GM12872 (cell line): Measurements from ENCODE around the gene FTL.

Experiments
- TF ChIP-seq, protein P1 (sequence below): IDR thresholded peaks from 3 replicates; pipeline ENCODE4 v1.5.1; 2011; ENCODE audit warnings: low read depth, mild to moderate bottlenecking, low read length, moderate library complexity; ENCODE audit not compliant: insufficient read depth

Gene FTL

DNA sequence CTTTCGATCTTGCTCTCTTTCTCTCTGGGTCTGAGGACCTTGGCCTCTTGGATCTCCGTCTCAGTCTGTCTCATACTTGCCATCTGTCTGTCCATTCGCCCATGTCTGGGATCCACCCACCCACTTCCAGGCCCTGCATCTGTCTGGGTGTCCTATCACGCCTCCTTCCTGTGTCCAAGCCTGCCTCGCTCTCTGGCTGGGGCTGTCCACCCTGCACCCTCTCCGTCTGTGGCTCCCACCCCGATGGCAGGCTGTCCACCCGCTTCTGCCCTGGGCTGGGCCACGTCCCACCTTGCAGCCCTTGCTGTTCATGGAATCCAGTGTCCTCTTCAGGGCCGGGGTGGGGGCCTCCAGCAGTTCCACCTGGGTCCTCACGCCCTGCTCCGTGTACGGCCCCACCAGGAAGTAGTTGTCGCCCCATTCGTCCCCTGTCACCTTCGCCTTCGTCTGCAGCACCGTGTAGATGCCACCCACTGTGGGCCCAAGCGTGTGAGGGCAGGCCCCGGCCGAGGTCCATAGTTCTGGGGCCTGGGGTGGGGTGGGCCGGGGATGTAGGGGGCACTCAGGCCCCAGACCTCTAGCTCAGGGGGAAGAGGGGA, 26.0 kb downstream of the FTL start:
- TF ChIP-seq, protein P1, sequence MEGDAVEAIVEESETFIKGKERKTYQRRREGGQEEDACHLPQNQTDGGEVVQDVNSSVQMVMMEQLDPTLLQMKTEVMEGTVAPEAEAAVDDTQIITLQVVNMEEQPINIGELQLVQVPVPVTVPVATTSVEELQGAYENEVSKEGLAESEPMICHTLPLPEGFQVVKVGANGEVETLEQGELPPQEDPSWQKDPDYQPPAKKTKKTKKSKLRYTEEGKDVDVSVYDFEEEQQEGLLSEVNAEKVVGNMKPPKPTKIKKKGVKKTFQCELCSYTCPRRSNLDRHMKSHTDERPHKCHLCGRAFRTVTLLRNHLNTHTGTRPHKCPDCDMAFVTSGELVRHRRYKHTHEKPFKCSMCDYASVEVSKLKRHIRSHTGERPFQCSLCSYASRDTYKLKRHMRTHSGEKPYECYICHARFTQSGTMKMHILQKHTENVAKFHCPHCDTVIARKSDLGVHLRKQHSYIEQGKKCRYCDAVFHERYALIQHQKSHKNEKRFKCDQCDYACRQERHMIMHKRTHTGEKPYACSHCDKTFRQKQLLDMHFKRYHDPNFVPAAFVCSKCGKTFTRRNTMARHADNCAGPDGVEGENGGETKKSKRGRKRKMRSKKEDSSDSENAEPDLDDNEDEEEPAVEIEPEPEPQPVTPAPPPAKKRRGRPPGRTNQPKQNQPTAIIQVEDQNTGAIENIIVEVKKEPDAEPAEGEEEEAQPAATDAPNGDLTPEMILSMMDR: no peak

DNA sequence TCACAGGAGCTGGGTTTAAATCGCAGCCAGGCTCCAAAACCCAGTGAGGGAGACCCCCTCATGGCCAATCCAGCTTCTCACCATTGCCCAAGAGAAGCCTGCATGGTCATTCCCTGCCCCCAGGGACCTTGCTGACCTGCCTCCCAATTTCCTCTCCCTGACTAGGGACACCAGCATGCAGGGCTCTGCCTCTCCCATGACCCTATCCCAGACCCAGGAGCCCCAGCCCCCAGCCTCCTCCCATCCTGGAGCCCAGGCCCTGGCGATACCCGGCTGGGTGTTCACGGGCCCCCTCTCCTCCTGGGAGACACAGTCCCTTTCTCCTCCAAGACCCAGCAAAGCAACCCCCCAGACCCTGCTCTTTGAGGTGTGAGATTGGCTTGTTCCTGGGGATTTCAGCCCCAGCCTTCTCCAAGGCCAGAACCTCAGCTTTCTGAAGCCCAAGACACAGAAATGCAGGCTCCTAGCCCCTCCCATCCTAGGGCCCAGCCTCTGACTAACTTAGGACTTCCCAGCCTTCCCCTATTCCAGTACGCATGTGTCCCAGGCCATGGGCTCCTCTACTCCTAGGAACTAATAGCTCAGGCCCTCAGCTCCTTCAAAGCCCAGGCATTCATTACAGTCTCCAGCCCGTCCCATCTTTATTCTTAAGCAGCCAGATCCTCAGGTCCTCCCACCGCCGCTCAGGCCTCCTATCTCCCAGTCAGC, 26.9 kb downstream of the FTL start:
- TF ChIP-seq, protein P1: no peak

DNA sequence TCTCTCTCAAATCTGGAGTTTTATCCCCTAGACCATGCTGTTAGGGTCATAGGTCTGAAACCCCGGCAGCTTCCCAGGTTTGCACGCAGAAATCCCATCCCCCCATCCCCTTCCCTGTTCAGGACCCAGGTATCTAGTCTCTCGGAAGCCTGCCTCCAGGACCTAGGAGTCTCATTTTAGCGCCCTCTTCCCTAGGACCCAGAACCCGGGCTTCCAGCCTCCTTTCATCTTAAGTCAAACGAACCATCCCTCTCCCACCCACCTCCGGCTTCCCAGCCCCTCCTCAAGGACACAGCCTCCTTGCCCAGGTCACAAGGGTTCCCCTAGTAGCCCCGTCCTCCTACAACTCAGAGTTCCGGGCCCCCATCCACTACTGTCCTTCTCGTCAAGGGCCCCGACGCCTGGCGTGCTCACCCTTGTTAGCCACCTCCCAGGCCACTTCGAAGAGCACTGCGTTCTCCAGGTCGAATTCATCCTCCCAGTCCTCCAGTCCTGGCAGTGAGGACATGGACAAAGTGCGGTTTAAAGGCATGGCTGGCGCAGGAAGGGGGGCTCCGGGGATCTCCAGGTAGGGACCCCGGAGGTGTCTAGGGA, 27.6 kb downstream of the FTL start:
- TF ChIP-seq, protein P1: no peak

DNA sequence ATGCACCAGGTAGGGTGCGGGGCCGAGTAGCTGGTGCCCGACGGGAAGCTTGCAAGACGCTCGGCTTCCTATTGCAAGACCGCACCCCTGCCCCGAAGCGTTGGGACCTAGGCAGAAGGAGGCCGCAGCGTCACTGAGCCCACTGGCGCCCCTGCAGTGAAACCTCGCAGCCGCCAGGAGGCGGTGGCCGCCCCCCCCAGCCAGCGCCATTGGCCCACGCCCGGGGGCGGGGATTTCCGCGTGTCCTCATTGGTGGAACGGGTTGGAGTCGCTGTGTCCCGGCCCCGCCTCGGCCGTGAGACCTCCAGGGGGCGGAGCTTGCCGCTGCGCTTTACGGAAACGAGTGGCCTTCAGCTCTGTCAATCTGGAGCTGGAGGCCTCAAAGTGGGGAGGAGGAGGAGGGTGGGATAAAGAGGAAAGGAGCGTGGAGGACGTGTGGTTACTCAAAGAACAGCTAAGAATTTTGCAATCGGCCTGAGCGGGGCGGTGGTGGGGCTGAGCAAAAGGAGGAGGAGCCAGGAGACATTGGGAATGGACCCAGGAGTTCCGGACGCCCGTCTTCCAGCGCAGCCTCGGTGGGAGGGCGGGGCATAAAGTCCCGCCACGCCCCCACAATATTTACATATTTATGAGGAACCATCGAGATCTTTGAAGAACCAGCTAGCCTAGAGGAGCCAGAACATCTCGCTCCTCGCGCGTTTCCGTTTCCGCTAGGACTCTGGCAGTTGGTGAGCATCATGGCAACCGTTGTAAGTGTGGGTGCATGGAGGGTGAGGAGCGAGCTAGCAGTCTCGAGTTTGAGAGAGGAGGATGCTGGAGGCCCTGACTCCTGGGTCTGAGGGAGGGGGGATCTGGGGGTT, 28.3 kb downstream of the FTL start, which contains the start of the genes GYS1 and RUVBL2:
TSS of gene GYS1 (minus strand) at position 135 of the 860 bp plus-strand sequence. CDS start 197 bp downstream, outside the sequence.
TSS of gene RUVBL2 (plus strand) at position 713 of the 860 bp plus-strand sequence. CDS start at position 738, 25 bp downstream.
- TF ChIP-seq, protein P1: peak; percentile 97

DNA sequence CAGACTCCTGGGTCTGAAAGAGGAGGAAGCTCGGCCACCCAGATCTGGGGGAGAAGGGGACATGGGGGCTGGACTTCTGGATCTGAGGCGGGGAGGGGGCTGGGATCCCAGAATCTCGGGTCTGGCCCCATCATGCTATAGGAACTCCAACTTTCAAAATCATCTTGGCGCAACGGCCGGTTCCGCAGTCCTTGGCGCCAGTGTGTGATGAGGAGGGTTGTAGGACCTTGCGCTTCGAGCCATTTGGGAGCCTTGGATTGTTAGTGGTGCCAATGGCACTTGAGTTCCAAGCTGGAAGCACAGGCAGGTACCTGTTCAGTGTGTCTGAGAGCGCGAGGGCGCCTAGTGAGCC, 28.9 kb downstream of the FTL start:
- TF ChIP-seq, protein P1: no peak

DNA sequence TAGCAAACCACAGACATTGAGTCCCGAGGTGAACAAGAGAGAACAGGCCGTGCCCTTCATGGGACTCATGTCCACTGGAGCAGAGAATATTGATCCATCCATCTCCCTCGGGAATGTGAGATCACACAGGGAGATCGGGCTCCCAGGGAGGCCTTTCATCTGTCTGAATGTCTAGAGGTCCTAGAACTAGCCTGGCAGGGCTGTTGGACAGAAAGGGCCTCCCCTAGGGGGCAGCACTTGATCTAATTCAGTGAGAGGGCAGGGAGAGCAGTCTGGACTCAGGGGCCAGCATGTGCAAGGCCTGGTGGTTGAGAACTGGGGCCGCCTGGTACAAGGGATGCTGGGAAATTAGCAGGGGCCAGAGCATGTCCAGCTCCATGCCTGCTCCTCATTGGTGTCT, 32.9 kb downstream of the FTL start:
- TF ChIP-seq, protein P1: peak; percentile 69
